ENCODE measurements around the gene KCNMB2.

- TF ChIP-seq RAD21 (IDR thresholded peaks at IDR 0.05; ENCODE audit: low read length) (no peak), EP300 (IDR thresholded peaks at IDR 0.05; ENCODE audit: borderline replicate concordance in 1 of 2, low read depth in 1 of 2, low read length in 1 of 2) (no peak), REST (IDR thresholded peaks at IDR 0.05; ENCODE audit: low read depth, low read length) (no peak), CTCF (IDR thresholded peaks at IDR 0.05) (no peak), POLR2AphosphoS5 (IDR thresholded peaks at IDR 0.05; ENCODE audit: low read depth, low read length) (no peak), MEF2A (IDR thresholded peaks at IDR 0.05; ENCODE audit: borderline replicate concordance, low read depth) (no peak)
Observed at GRCh38 chr3:178584722-178585380, 48.6 kb downstream of the KCNMB2 start.

Measured in SK-N-SH (cell line).